Body of pancreas (tissue), 4 donors: ENCODE results near the gene KIF18B. TPM values are rescaled to one million over a fixed set of nuclear protein-coding genes. Genes with fewer than 3 reads are reported as not detected.

Experiments used
- ATAC-seq: fragments of 150-250 bp; one replicate; pipeline ENCODE4 v1.9.1; 2016
- DNase-seq, 4 donors: peaks; one replicate each; pipeline ENCODE4 v3.0.0-alpha.2; 2019
- H3K27ac ChIP-seq, 4 donors: fragments of 200-600 bp; sonication (generic); 1 replicate in 3 of 4; 2 replicates in 1 of 4; pipeline versions ENCODE4 v1.5.1 to v1.6.1; 2016 to 2019; ENCODE audit warnings: mild to moderate bottlenecking in 1 of 4, mixed read lengths in 1 of 4, moderate library complexity in 1 of 4
- H3K27me3 ChIP-seq, 2 donors: fragments of 200-600 bp; sonication (generic); one replicate each; pipeline ENCODE4 v1.6.0; 2016; ENCODE audit warnings: mild to moderate bottlenecking in 1 of 2
- H3K36me3 ChIP-seq, 2 donors: fragments of 200-600 bp; sonication (generic); replicated peaks in 1 of 2; 2 replicates each; pipeline ENCODE4 v1.5.1; 2016; ENCODE audit warnings: low read depth in 2 of 2; ENCODE audit not compliant: insufficient read depth in 1 of 2
- H3K4me1 ChIP-seq: fragments of 200-600 bp; sonication (generic); one replicate; pipeline ENCODE4 v1.6.0; 2016
- H3K4me3 ChIP-seq, 2 donors: fragments of 200-600 bp; sonication (generic); 1 replicate in 1 of 2; 2 replicates in 1 of 2; pipeline ENCODE4 v1.5.1; 2016 to 2019
- H3K9me3 ChIP-seq, 3 donors: fragments of 200-600 bp; sonication (generic); 1 replicate in 2 of 3; 2 replicates in 1 of 3; pipeline ENCODE4 v1.5.1; 2016
- CTCF ChIP-seq, 7 experiments: fragments of 450-650 bp in 4 of 7; fragments of 200-600 bp in 3 of 7; sonication (generic) in 3 of 7; IDR thresholded peaks; one replicate each; pipeline ENCODE4 v1.5.1; 2016 to 2019; ENCODE audit warnings: antibody characterized with exemption in 7 of 7
- POLR2A ChIP-seq, 3 donors: fragments of 450-650 bp; IDR thresholded peaks; one replicate each; pipeline ENCODE4 v1.6.1; 2016; ENCODE audit warnings: antibody characterized with exemption in 3 of 3, mild to moderate bottlenecking in 2 of 3
- WGBS, 2 donors: methylation state at CpG; one replicate each; pipeline ENCODE4 v1.1.5; 2017; 5-methylcytosine and 5-hydroxymethylcytosine counted together
- intact Hi-C: fragments of 100-400 bp; cut with DNase I; formaldehyde crosslinking; loops from one replicate; pipeline ENCODE4 v1.15.1; 2023
- total RNA-seq, 2 donors: library from RNA; depleted of rRNA; stranded (reverse); fragments of >200 nt; gene quantifications; one replicate each; pipeline ENCODE4 v1.1.0, GENCODE V29; 2016

Gene KIF18B
- total RNA-seq, 2 donors from 2014 or later: 0.26 TPM; not detected in 1

DNA sequence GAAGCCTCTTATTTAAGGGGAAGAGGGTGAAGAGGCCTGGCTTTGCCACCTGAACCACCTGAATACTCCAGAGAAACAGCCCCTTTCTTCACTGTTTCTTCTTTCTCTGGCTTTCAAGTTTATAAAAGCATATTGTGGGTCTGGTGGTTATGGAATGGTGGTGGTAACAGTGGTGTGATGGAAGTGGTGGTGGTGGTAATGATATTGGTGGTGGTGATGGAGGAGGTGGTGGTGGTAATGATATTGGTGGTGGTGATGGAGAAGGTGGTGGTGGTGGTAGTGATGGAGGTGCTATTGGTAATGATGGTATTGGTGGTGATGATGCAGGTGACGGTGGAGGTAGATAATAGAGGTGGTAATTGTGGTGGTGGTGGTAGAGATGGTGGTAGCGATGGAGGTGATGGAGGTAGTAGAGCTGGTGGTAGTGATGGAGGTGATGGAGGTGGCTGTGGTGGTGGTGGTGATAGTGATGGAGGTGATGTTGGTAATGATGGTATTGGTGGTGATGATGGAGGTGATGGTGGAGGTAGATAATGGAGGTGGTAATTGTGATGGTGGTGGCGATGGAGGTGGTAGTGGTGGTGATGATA is 34.6 kb upstream of the KIF18B start:
- 88 to 89% methylated on average over 3 of the region's 3 CpGs for WGBS, 2 donors
- Histone ChIP-seq H3K4me1 (peaks cover 22% of the 10 kb centered on the region), H3K4me3 (no peak overlapping the region), H3K27ac (peak overlapping the region in 3 of 4 donors; percentile 54 to 75 (median 60)), H3K36me3 (no peaks in the 10 kb centered on the region), H3K27me3 (no peaks in the 10 kb centered on the region), H3K9me3 (no peaks in the 10 kb centered on the region)
- TF ChIP-seq POLR2A (IDR thresholded peaks at IDR 0.05) (no peak), CTCF (IDR thresholded peaks at IDR 0.05) (no peak)
- no peak for DNase-seq
- intact Hi-C loops: no loop called here
- ATAC-seq: no peak

- Histone ChIP-seq H3K4me1 (peaks cover 20% of the 10 kb centered on the region), H3K36me3 (no peaks in the 10 kb centered on the region), H3K9me3 (no peaks in the 10 kb centered on the region), H3K27me3 (no peaks in the 10 kb centered on the region), H3K4me3 (no peak overlapping the region), H3K27ac (peak overlapping the region; percentile 54 to 75 (median 58))
- ATAC-seq (peak; percentile 65), DNase-seq (peak in 2 of 4 donors; percentile 33 to 47)
- 19 to 25% methylated on average over 11 to 12 of the region's 12 CpGs for WGBS, 2 donors
- TF ChIP-seq POLR2A (IDR thresholded peaks at IDR 0.05) (no peak), CTCF (IDR thresholded peaks at IDR 0.05) (no peak)
- intact Hi-C loops: no loop called here
Observed at GRCh38 chr17:44981221-44981968, 33.8 kb upstream of the KIF18B start.

- WGBS, 2 donors: 48 to 57% methylated on average over 8 to 9 of the region's 9 CpGs
- peak in 2 of 4 donors; percentile 21 to 25 for DNase-seq
- intact Hi-C loops: no loop called here
Observed at GRCh38 chr17:44979426-44979995, 31.9 kb upstream of the KIF18B start.

GRCh38 chr17:44978807-44979206 is 31.2 kb upstream of the KIF18B start:
- DNase-seq (no peak), ATAC-seq (no peak)
- Histone ChIP-seq H3K27me3 (no peaks in the 10 kb centered on the region), H3K4me3 (no peak overlapping the region), H3K9me3 (no peaks in the 10 kb centered on the region), H3K4me1 (peaks cover 20% of the 10 kb centered on the region), H3K27ac (no peak overlapping the region), H3K36me3 (no peaks in the 10 kb centered on the region)
- WGBS, 2 donors: 75 to 78% methylated on average over 5 of the region's 5 CpGs
- intact Hi-C loops: no loop called here
- TF ChIP-seq POLR2A (IDR thresholded peaks at IDR 0.05): no peak
- no peak for TF ChIP-seq CTCF (IDR thresholded peaks at IDR 0.05)

More at GRCh38 chr17:44979426-44979995, 31.9 kb upstream of the KIF18B start:
- Histone ChIP-seq H3K9me3 (no peaks in the 10 kb centered on the region), H3K4me3 (no peak overlapping the region), H3K27ac (no peak overlapping the region), H3K4me1 (peaks cover 20% of the 10 kb centered on the region), H3K27me3 (no peaks in the 10 kb centered on the region), H3K36me3 (no peaks in the 10 kb centered on the region)
- ATAC-seq: no peak
- no peak for TF ChIP-seq CTCF (IDR thresholded peaks at IDR 0.05)
- no peak for TF ChIP-seq POLR2A (IDR thresholded peaks at IDR 0.05)
